GM18505 (cell line): ENCODE results near the gene ADGRL3.
"Not testable (repeated sequence)": the region's sequence is repeated elsewhere in the genome, so short reads cannot be mapped to it uniquely, and the experiment has no call there.

Experiments
- ATAC-seq: cut with Tn5 transposase; IDR thresholded peaks from one replicate; pipeline ENCODE4 v1.9.1; 2021; ENCODE audit not compliant: unreplicated experiment
- POLR2A ChIP-seq: IDR thresholded peaks from 4 replicates; pipeline ENCODE4 v1.6.1; 2011; ENCODE audit warnings: borderline replicate concordance; ENCODE audit not compliant: insufficient read depth, insufficient read length; ENCODE audit errors: extremely low read depth

The ADGRL3 gene

DNA sequence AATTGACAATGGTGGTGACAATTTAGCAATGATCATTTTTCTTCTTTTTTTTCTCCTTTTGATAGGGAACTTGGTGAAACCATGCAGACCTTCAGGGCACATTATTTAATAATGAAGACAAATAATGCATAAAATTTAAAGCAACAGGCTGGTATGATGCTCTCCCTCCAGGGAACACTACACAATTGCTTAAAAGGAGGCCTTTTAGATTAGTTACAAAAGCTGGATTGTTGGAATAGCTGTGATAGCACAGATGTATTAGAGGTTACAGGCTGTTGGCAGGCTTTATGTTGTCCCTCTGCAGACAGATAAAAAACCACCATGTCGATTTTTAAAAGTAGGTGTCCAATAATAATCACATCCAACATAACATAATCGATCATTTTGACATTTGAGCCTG, 307.0 kb downstream of the ADGRL3 start:
- TF ChIP-seq POLR2A: no peak
- ATAC-seq: no peak

DNA sequence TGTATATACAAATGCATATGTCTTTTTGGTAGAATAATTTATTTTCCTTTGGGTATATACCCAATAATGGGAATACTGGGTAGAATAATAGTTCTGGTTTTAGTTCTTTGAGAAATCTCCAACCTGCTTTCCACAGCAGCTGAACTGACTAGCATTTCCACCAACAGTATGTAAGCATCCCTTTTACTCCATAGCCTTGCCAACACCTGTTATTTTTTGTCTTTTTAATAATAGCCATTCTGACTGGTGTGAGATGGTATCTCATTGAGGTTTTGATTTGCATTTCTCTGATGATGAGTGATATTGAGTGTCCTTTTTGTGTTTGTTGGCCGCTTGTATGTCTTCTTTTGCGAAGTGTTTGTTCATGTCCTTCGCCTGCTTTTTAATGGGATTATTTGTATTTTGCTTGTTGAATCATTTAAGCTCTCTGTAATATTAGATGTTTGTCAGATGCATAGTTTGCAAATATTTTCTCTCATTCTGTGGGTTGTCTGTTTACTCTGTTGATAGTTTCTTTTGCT, 309.7 kb downstream of the ADGRL3 start:
- ATAC-seq: not testable (repeated sequence)

DNA sequence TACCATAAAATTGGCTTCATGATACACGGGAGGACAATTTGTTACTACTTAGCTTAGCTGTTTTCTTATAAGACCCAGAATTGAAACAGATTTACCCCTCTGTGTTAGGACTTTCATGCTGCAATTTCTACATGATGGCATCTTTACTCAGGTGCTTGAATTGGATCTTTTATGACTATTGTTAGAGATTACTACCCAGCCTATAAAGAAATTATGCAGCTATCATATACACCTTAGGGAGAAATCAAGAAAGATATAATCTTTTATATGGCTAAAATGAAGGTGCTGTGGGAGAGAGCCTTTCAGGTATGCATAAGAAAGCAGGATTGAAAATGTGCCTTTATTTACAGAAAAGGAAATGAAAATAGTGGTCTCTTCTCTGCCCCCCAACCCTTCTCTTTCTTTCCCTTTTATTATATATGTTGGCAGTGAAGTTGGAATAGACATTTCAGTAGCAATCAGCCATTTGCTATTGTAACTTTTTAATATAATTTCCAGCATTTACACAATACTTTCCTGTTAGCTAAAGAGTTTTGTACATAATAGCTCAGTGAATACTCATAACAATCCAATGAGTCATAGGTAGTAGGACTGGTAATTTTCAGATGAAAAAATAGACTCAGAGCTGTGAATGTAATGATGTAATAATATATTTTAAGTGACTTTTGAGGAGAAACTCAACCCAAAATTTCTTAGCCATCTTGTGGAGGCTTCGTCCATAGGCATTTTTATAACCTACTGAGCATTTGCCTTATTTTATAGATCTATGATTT, 311.8 kb downstream of the ADGRL3 start:
- TF ChIP-seq POLR2A: no peak
- no peak for ATAC-seq

DNA sequence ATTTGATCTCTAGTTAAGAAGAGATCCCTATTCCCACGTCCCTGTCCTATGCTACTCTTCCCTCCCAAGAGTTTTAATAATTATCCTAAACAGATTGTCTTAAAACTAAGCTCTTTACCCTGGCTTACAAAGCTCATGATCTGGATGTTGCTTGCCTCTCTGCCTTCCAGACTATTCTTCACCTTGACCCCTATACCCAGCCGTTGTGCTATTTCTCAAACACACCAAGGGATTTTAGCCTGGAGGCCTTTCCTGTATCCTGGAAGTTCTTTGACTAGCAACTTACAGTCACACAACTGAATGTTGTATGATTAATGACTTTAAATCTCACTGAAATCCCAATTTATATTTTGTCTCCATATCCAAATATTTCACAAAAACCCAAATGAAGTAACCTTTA, 314.9 kb downstream of the ADGRL3 start:
- ATAC-seq: no peak
- no peak for TF ChIP-seq POLR2A

DNA sequence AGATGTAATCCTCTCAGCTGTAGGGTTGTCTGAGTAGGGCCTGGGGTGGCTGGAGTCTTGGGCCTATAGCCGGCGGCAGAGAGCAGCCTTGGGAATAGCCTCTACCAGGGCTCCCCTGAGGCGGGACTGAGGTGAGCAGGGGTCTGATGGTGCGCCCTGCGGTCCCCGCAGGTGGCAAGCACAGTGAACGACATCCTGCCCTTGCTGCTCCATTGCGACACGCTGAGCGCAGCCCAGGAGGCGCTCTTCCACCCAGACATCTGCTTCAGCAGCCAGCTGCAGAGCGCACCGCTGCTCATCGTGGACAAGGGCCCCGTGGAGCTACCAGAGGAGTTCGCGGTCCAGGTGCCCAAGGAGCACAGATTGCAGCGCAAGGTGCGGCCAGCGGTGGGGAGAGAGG, 317.0 kb downstream of the ADGRL3 start:
- no peak for ATAC-seq
- no peak for TF ChIP-seq POLR2A

DNA sequence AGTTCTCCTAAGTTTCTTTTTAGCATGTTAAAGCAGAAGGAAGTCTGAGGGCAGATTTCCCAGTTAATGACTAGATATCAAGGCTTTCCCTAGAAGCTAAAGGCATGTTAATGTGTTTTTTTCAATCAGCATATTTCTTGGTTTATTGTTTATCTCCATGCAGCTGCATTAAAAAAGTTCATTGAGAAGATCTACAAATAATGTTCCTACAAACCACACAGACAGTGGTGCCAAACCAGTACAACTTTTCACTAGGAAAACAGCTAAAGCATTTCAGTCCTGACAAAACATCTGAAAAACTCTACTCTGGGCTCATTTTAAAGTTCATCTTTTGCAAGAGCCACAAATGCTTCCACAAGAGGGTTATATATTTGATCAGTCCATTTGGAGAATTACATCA, 320.0 kb downstream of the ADGRL3 start:
- TF ChIP-seq POLR2A: no peak

DNA sequence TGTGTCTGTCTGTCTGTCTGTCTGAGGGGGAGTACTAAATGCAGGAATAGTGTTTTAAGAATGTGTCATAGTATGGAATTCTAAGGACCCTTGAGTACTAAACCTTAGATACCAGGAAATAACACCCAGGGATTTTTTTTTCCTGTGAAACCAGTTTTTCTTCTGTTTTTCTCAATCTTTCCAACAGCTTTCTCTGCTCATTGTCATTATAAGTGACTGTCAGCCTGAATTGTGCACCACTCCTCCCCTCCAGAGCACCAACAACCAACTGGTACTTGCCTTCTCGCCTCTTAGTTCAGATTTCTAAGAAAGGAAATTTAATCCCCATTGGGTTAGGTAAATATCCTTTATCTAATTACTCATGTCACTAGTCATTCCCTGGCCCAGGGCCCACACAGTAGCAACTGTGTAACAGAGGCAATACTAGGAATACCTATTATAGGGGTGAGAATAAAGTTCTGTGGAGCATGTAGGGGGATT, 320.6 kb downstream of the ADGRL3 start:
- ATAC-seq: no peak

More for the DNA sequence above, 320.0 kb downstream of the ADGRL3 start:
- ATAC-seq: no peak

DNA sequence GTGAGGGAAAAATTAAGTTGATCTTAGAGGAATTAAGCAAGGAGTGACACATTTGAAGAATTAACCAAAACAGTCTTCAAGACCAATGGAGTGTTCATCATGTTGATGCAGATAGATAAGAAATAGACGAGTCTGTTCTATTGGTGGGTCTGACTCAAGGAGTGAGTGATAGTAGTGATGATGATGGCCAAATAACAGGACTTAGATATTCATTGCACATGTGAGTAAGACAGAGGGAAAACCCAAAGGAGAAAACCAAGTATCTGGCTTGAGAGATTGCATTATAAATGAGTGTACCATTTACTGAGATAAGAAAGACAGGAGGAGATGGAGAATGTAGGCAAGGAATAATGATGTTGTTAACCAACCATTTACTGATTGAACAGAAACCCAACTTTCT, 321.3 kb downstream of the ADGRL3 start:
- ATAC-seq: no peak
- TF ChIP-seq POLR2A: no peak

More for the DNA sequence above, 320.6 kb downstream of the ADGRL3 start:
- TF ChIP-seq POLR2A: no peak

DNA sequence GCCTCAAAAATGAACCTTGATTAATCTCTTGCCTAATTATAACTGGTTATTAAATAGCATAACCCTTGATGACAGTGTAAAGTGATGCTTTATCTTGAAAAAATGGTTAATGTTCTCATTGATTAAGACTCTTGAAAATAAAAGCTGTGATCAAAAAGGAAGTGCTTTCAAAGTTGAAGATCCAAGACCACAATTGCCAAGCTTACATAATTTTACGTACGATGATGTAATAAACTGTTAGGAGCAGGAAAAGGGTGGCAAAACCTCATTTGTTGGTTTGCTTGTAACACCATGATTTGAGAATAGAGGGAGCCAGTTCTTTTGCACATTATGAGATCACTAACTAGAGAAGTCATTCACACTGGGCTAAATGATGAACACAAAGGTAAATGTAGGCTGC, 322.2 kb downstream of the ADGRL3 start:
- no peak for TF ChIP-seq POLR2A
- ATAC-seq: no peak

DNA sequence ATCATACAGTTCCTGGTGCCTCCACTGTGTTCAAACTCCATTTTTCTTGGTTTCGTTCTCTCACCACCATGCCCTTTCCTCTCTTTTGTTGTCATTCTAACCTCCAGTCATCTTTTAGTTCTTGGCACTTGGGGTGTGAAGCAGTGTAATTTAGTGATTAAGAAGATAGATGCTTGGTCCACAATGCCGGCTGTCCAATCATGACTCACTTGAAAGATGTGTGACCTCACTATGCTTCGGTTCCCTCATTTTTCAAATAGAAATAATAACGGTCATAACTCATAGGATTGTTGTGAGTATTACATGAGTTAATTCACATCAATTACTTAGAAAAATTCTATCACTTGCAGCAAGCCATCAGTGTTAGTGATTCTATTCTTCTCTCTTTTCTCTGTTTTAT, 327.8 kb downstream of the ADGRL3 start:
- no peak for ATAC-seq
- TF ChIP-seq POLR2A: no peak

DNA sequence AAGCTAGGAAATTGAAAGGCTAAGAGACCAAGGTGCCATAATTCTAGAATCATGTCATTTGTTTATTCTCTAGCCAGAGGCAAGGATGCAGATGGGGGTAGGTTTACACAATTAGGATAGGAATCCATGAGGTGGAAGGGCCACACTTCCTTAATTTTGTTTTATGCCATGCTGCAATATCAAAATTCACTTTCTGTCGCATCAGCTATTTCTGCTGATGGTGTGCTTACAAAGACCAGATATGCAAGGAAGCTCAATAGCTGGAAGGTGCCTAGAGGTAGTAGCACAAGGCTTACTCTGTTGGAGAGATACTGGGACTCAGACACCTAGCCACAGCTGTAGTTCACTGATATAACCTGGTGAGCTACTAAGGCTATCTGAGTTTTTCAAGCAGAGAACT, 328.5 kb downstream of the ADGRL3 start:
- no peak for ATAC-seq
- no peak for TF ChIP-seq POLR2A

DNA sequence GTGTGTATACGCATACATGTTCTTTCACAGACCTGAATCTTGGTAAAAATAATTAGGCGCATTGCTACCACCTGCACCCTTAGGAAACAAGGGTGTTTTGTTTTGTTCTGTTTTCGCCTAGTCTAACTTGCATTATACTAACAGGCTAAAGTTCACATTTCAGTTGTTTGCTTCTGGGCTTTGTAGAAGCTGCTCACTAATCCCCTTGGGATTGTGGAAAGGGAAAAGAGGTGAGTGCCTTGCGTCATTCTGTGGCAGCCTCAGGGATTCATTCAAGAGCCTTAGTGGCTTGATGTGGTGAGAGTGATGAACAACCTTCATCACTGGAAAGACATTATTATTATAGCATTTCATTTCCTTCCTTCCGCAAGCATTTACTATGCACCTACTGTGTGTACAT, 331.1 kb downstream of the ADGRL3 start:
- TF ChIP-seq POLR2A: no peak

DNA sequence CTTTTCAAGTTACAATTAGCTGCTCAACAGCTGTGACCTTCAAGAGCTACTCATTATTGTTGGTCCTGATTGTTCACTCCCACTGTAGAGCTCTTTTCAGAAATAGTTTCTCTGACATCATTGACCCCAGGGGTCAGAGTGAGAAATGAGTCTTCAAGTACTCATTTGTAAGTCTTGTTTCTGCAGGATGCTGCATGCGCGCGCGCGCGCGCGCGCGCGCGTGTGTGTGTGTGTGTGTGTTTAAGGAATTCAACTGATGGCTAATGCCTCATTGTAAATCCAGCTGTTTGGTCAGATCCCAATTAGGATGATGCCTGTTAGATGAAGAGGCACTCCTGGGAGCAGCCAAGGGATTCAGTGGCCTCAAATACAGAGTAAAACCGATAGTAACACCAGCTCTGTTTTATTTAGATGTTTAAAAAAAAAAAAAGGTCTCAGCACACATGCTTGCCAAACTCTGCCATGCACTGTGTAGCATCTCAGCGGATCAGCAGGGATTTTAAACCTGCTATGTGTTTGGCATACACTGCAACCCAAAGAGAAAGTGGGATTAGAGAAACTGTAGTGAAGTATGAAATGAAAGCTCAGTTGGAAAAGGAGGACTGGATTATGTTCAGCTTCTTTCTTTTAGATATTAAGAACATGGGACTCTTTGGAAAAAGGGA, 332.3 kb downstream of the ADGRL3 start:
- no peak for ATAC-seq
- no peak for TF ChIP-seq POLR2A

More for the DNA sequence above, 331.1 kb downstream of the ADGRL3 start:
- ATAC-seq: no peak

DNA sequence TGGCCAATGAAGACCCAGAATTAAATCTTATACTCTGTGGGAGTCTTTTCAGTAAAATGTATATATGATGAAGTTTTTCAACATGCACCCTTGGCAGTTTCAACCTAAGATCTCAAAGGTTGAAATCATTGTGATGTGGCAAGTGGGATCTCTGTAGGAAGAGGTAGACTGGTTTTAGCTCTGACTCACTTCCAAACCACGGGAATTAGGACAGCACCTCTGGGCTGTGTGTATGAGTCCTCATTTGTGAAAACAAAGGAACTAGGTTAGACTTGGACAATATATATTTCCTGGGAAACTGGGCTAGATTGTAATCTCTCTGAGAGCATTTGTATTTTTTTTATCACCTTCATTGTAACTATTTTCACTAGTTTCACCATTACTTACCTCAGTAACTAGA, 333.0 kb downstream of the ADGRL3 start:
- no peak for TF ChIP-seq POLR2A
- no peak for ATAC-seq

DNA sequence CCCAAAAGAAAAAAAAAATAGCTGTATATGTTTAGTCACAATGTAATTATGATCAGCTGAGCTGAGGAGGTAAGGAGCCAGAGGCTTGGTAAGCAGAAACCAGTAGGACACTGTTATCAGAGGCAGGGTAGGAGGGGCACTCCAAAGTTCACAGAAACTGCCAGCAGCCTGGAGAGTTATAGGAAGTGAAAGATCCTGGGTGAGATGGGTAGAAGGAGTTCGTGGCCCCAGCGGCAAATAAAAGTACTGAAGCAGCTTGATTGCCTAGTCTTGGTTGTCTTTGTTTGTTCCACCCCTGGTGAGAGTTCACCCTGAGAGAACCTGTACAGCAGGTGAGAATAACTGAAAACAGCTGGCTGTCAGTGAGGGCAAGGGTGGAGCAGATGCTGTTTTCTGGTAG, 340.8 kb downstream of the ADGRL3 start:
- ATAC-seq: no peak
- no peak for TF ChIP-seq POLR2A

DNA sequence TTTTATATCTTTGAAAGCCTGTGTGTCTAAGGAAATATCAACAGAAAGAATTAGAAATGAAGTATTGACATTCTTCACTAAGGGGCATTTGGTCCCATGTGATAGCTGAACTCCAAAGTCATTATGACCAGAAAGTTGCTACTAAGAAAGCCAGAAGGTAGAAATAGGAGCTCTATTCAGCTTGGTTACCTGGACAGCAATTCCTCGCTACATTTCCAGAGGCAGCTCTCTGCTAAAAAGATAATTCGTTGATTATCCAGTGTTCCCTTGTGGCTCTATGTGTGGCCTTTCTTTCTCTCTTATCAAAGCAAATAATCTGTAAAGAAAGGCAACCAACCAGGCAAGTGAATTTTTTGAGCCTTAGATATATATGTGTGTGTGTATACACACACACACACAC, 341.3 kb downstream of the ADGRL3 start:
- no peak for ATAC-seq
- TF ChIP-seq POLR2A: no peak
